ENCODE results near the gene WDSUB1. TPM values are rescaled to one million over a fixed set of nuclear protein-coding genes. Genes with fewer than 3 reads are reported as not detected.

WDSUB1 gene, protein sequence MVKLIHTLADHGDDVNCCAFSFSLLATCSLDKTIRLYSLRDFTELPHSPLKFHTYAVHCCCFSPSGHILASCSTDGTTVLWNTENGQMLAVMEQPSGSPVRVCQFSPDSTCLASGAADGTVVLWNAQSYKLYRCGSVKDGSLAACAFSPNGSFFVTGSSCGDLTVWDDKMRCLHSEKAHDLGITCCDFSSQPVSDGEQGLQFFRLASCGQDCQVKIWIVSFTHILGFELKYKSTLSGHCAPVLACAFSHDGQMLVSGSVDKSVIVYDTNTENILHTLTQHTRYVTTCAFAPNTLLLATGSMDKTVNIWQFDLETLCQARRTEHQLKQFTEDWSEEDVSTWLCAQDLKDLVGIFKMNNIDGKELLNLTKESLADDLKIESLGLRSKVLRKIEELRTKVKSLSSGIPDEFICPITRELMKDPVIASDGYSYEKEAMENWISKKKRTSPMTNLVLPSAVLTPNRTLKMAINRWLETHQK
- total RNA-seq, result 1 to 10 TPM; 5.8 to 9.3 TPM
- long read RNA-seq, transcript WDSUB1-202 (11 exons, 1,912 nt), result major isoform, 5 of 12 reads
- long read RNA-seq, partial matches to known transcripts, result 1 of 12 reads
- long read RNA-seq, other reads (novel, unspliced or antisense), result 6 of 12 reads

DNA sequence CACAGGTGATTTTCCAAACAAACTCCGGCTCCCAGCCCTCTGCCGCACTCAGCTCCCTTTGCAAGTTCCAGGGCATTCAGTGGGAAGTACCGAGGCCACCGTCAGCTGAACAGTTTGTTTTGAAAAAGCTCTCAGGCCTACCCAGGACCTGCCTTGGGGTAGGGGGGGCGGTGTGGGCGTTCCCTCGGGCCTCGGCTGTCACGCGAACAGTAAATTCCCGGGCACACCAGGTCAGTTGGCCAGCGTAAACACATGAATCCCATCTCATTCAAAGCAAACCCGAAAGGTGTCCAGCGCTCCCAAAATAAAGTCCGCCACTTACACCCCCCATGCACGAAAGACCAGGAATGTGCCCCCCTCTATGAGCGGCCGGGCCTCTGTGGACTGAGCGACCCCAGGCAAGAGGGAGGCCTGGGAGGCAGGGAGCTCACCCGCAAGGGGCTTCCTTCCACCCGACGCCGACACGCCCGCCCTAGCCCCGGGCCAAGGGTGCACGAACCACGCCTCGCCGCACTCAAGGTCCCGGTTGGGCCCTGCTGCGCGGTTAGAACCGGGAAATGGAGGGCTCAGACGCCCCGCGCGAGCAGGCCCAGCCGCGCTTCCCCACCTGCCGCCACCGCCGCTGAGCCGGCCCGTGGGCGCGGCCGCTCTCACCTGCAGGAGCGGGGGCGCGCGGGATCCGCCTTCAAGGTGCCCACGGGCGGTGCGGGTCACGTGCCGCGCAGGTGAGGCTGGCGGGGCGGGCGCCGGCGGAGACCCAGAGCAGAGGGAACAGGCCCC is at the start of gene WDSUB1:
TSS of gene WDSUB1 (minus strand) at position 775 of the 780 bp plus-strand sequence. CDS start 3,634 bp downstream, outside the sequence.
- intact Hi-C loops (cut with DNase I), result no loop called here
- peak; percentile 49 to 56 for ATAC-seq
- DNase-seq, result peak; percentile 68

DNA sequence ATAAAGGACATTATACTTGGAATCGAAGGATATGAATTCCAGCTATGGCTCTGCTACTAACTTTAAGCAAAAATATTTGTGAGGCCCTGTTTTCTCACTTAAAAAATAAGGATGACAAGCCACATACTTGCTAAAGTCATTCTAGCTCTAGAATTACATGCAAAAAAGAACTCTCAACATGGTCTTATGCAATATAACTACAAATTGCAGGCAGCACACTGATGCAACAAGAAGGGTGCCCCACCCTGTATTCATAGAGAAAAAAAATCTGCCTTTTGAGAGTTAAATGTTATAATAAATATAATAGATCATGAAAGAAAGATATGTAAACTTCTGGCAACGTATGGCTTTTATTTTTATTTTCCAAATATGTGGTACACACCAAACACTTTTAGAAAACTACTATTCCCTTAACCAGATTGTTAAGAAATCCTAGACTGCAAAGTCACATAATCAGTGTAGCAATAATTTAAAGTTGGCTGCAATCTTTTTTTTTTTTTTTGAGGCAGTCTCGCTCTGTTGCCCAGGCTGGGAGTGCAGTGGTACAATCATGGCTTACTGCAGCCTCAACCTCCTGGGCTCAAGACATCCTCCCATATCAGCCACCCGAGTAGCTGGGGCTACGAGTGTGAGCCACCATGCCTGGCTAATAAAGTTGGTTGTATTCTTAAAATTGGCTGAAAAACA is 40.2 kb upstream of the WDSUB1 start:
- DNase-seq, result no peak
- ATAC-seq, result peak; percentile 36 to 57
- intact Hi-C loops (cut with DNase I), result no loop called here

DNA sequence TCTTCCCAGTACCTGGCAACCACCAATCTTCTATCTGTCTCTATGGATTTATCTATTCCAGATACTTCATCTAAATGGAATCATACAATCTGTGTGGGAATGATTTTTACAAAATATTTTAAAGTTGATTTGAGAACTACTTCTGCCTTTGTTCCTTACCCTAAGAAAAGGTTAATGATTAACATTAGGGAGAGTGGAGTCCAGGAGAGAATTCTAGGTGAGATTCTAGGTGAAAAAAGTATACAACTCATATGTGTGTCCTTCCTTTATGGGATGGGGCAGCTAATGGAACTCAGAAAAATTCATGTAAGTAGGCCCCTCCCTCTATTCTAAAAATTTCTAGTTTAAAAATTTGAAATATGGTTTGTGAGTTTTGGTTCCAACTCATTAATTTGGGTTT is 35.9 kb upstream of the WDSUB1 start:
- ATAC-seq, result no peak
- intact Hi-C loops (cut with DNase I), result no loop called here
- no peak for DNase-seq

DNA sequence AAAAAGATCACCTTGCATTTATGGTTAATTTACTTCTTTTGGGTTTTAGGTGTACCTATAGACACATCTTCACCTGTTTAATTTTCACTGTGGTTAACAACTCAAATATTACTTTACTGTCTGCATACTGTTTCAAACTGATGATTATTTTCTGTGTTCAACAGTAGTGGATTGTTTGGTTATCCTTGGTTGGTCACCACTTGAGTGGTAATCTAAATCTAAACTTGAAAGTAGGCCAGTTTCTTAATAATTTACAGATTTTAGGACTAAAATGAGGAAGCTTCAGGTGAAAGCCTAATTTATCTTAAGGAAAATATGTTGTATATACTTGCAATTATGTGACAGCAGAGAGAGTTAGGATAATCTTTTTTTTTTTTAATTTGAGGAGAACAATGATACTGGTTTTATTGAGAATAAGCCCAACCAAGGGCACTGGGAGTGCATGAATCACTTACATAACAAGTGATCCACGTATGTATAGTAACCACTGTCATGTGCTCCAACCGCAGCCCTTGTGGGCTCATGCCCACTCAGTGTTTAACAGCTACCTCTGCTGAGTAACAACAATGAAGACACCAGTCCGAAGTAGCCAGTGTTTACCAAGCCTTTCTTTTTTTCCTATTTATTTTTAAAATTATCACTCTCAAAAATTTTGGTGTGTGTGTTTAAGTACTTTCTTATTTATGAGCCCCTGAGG is 31.0 kb upstream of the WDSUB1 start:
- ATAC-seq, result no peak
- intact Hi-C loops (cut with DNase I), result no loop called here
- DNase-seq, result no peak

DNA sequence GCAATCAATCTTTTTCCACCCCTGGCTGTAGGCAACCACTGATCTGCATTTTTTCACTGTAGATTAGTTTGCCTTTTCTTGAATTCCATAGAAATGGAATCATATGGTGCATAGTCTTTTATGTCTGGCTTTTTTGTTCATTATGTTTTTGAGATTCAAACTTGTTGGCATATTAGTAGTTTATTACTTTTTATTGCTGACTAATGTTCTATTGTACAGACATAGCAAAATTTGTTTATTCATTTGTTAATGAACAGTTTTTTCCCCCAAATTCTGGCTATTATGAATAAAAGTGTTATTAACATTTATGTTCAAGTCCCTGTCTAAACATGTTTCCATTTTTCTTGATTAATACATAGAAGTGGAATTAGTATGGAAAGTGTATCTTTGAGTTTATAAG is 21.4 kb upstream of the WDSUB1 start:
- DNase-seq, result no peak
- intact Hi-C loops (cut with DNase I), result no loop called here
- ATAC-seq, result no peak

DNA sequence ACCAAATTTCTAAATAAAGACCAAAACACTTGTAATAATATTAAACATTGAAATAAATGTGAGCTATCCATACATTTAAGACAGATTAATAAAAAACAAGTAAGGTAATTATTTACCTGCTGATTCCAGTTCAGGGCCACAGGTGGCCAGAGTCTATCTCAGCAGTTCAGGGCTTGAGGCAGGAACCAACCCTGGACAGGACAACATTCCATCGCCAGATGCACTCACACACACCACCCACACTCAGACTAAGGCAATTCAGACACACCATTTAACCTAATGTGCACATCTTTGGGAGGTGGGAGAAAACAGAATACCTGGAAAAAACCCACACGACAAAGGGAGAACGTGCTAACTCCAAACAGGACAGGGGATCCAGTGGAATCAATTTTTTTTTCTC is 14.1 kb upstream of the WDSUB1 start:
- DNase-seq, result no peak
- intact Hi-C loops (cut with DNase I), result no loop called here
- ATAC-seq, result no peak

DNA sequence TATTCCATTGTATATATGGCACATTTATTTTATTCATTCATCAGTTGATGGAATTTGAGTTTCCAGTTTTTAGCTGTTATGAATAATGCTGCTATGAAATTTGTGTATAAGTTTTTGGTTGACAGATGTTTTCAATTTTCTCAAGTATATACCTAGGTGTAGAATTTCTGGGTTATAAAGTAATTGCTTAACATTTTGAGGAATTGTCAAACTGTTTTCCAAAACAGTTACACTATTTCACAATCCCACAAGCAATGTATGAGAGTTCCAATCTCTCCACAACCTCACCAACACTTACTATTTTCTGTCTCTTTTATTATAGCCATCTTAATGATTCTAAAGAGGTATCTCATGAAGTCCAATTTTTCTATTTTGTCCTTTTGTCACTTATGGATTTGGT is 12.5 kb upstream of the WDSUB1 start:
- intact Hi-C loops (cut with DNase I), result no loop called here
- no peak for ATAC-seq

DNA sequence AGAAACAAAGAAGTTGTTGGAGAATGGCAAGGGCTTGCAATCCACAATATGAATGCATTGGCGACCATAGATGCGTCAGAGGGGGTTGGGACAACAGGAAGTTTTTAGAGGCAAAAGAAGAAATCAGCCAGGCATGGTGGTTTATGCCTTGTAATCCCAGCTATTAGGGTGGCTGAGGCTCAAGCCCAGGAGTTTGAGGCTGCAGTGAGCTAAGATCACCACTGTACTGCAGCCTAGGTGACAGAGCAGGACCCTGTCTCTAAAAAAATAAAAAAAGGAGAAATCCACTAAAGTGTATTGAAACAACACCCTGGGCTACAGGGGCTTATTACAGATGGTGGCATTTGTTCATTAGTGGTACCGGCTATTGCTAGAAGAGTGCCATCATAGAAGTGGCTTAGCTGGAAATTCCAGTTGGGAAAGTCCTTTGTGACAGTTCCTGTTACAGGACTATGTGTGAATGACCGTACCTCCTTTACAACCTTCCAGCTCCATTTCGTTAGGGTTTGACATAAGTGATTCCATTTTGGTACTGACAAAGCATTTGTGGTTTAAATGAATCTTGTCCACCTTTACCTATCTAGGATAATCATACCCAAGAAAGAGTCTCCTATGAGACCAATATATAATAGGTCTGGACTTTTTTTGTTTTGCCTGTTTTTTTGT is 10.7 kb upstream of the WDSUB1 start:
- ATAC-seq, result no peak
- DNase-seq, result no peak
- intact Hi-C loops (cut with DNase I), result no loop called here

More for the DNA sequence above, 12.5 kb upstream of the WDSUB1 start:
- DNase-seq, result no peak

DNA sequence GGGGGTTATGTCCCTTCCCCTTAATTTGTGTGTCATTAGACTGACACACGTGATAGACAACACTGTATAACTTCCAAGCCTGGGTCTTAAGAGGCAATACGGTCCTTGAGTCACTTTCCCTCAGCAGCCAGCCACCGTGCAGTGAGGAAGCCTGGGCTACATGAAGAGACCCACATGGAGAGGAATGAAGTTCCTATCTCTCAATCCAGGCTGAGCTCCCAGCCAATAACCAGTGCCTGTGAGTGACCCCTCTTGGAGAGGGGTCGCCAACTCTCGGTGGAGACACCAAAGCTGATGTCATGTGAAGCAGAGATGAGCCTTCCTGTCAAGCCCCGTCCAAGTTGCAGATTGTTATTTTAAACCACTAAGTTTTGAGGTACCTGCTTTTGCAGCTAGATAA is 5.7 kb upstream of the WDSUB1 start:
- DNase-seq (no peak), ATAC-seq (no peak)
- intact Hi-C loops (cut with DNase I), result no loop called here

DNA sequence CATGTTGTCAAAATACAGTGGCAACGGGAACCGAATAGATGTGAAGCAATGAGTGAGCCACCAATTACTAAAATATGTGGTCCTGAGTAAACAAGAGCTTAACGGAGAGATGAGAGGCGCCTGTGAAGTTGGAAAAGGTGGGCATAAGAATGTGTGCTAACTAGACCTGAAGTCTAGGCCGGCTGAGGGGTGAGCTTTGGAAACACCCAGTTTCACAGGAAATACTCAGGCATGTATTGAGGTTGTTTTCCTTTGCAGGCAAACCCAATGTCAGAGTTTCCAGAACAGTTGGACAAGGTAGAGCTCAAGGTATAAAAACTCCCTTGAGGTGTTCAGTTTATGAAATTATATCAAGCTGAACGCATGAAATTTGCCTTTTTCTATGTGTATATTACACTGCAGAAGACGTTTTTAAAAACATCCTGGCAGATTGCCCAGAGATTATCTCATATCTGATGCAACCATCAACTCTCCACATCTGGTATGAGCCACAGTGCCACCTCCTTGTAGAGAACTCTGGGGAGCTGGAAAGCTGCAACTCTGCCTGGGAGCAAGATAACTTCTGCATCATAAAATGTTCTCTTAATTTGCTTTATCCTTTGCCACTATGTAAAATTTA is 3.9 kb upstream of the WDSUB1 start:
- DNase-seq (no peak), ATAC-seq (no peak)
- intact Hi-C loops (cut with DNase I), result no loop called here

DNA sequence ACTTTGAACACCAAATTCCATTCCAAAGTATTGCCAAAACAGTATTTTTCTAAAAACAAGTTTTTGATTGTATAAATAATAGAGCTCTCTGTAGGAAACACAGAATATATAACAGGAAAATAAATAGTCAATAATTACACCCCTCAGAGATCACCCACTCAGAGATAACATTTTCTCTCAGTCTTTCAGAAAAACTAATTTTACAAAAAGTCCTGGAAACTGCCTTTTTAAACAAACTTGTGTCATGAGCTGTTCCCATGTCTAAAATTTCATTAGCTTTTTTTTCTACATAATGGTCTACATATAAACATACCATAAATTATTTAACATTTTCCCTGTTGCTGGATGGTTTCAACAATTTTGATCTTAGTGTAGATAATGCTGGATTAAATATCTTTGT is 1.2 kb upstream of the WDSUB1 start:
- DNase-seq (no peak), ATAC-seq (no peak)
- intact Hi-C loops (cut with DNase I), result no loop called here

DNA sequence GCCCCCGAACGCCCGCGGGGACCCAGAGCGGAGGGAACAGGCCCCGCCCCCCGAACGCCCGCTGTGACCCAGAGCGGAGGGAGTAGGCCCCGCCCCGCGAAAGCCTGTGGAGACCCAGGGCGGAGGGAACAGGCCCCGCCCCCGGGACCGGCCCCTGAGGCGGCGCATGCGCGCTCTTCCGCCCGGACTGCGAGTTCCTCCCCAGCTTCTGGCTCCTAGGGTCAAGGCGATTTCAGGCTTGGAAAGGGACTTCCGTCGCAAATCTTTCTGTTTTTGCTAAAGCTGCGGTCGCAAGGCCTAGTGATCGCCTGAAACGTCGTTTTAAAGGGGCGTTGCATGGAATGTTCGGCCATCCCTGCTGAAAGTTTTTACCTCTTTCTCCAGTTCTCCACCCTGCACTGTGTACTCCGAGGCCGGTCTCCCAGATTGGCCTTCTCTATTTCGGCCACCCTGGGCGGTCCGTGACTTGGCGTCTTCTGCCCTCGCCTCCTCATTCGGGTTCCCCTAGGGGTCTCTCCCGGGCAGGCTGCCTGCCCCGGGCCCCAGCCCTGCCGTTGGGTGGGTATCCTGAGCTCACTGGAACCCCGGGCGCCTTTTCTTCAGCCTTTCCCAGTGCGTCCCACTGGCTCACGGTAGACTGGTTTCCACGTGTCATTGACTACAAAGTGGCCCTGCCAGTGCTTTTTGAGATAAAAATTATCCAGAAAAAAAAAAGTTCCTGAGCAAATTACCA is 372 bp upstream of the WDSUB1 start:
- ATAC-seq (peak; percentile 99), DNase-seq (peak; percentile 99)
- intact Hi-C loops (cut with DNase I), result no loop called here

DNA sequence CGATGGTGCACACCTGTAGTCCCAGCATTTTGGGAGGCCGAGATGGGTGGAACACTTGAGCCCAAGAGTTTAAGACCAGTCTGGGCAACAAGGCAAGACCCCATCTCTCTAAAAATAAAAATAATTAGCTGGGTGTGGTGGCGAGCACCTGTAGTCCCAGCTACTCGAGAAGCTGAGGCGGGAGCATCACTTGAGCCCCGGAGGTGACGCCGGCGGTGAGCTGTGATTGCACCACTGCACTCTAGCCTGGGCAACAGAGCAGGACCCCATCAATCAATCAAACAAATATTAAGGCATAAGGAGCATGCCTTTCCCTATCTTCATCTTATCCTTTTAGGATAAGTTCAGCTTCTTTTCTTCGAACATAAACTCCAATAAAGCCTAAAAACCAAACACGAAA is 1.1 kb downstream of the WDSUB1 start:
- DNase-seq, result no peak
- intact Hi-C loops (cut with DNase I), result no loop called here
- ATAC-seq, result no peak

DNA sequence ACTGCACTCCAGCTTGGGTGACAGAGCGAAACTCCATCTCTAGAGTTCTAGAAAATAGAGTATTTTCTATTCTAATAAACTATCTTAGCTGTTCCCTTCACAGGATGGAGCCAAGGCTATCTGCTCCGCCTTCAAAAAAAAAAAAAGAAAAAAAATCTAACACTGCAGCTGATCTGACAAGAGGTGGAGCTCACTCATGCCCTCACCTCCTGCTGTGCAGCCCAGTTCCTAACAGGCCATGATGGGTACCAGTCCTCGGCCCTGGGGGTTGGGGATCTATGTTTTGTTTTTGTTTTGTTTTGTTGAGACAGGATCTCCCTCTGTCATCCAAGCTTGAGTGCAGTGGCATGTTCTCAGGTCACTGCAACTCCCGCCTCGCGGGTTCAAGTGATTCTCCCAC is 3.0 kb downstream of the WDSUB1 start:
- no peak for DNase-seq
- ATAC-seq, result no peak
- intact Hi-C loops (cut with DNase I), result no loop called here

DNA sequence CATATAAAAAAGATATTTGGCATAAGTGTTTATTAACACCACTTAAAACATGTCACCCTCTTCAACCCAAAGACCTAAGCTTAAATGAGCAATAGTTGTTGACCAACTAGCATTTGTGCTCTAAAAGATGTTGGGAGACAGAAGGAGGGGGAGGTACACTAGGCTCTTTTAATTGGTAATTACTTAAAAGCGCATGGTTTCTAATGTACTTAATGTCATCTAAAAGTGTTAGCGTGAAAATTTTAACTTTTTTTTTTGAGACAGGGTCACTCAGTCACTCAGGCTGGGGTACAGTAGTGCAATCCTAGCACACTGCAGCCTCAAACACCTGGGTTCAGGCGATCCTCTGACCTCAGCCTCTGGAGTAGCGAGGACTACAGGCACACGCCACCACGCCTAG is 5.5 kb downstream of the WDSUB1 start:
- DNase-seq (no peak), ATAC-seq (no peak)
- intact Hi-C loops (cut with DNase I), result no loop called here

DNA sequence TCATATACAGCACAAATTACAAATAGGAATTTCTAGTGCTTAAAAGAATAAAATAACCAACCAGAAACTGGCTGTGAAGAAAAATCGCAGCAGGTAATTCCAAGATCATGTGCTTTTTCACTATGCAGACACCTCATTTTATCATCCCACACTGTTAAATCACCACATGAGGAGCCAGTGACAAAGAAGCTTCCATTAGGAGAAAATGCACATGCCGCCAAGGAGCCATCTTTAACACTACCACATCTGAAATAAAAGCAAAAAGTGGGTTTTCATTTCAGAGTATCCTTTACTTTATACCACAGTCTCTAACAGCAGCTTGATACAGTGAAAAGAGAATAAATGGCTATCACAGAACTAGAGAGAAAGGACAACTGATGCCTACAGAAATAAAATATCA is 6.8 kb downstream of the WDSUB1 start:
- DNase-seq, result no peak
- intact Hi-C loops (cut with DNase I), result no loop called here
- no peak for ATAC-seq

DNA sequence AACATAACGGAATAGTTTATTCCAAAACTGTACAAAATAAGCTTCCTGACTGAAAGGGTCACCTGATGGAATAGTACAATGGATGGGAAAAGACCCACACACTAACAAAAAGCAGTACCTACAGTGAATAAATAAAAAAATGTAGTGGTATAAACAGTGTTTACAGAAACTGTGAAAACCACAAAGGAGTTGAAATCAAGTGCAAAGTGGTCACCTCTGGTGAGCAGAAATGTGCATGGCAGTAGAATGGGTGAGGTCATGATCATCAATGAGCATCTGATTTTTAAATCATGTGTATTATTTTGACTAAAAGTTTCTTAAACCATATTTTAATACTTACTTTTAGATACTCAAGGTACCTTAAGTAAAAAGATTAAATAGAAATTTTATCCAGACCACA is 11.4 kb downstream of the WDSUB1 start:
- intact Hi-C loops (cut with DNase I), result no loop called here

DNA sequence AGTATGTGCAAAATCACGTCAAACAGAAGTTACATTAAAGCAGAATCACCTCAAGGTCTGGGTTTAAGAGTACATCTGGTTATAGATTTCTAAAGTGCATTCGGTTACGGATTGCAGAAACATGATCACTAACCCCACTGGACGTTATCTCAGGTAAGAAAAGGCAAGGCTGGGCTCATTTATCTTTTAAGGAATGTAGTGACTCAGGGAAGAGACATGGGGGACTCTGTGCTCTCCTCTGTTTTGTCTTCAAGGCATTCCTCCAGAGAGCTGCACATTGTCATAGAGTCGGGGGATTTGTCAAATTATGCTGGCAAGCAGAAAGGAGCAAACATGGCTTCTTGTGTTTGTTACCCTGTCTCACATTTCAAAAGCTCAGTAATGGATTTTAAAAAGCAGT is 14.3 kb downstream of the WDSUB1 start:
- ATAC-seq (no peak), DNase-seq (no peak)
- intact Hi-C loops (cut with DNase I), result no loop called here

More for the DNA sequence above, 11.4 kb downstream of the WDSUB1 start:
- ATAC-seq, result no peak
- DNase-seq, result no peak

Measured in left cardiac atrium (tissue), 4 donors.